Endothelial cell of umbilical vein (primary cell): ENCODE data around the gene NR4A1. TPM values are rescaled to one million over a fixed set of nuclear protein-coding genes. Genes with fewer than 3 reads are reported as not detected.

Source experiments
- BruUV-seq: library from RNA; stranded (reverse); fragments of 400-500 nt; replicated peaks from 2 replicates; lab custom pipeline; 2021; lab: Mats Ljungman, UMichigan
- CTCF ChIA-PET: fragments of 300-600, 350-600 bp; sonication (Branson Sonifier 250); formaldehyde crosslinking; loops from one replicate; lab custom pipeline; 2021; ENCODE audit warnings: antibody characterized with exemption, inconsistent platforms; lab: Charles Lee
- POLR2A ChIA-PET: fragments of 300-600, 350-600 bp; sonication (Branson Sonifier 250); formaldehyde crosslinking; loops from one replicate; lab custom pipeline; 2021; ENCODE audit warnings: antibody characterized with exemption, inconsistent platforms; lab: Charles Lee
- DNase-seq: peaks from one replicate; pipeline ENCODE4 v3.0.0-alpha.2; 2011; ENCODE audit warnings: low read depth, low spot score
- FAIRE-seq: peaks from 2 replicates; lab custom pipeline; 2011; peaks lifted over from hg19 to GRCh38; lab: Jason Lieb, UNC
- H2AFZ ChIP-seq: 2 replicates; pipeline ENCODE4 v1.6.0; 2012; ENCODE audit warnings: low read depth, low read length, control low read depth, inconsistent platforms
- H3K27ac ChIP-seq: 2 replicates; pipeline ENCODE4 v1.5.1; 2011; ENCODE audit warnings: low read depth, mild to moderate bottlenecking, control low read depth, low read length, moderate library complexity; ENCODE audit not compliant: insufficient read depth
- H3K27me3 ChIP-seq, 2 experiments: 2 replicates each; pipeline versions ENCODE4 v1.6.0 to v1.6.1; 2011; ENCODE audit warnings: low read length in 2 of 2, mixed read lengths in 1 of 2; ENCODE audit not compliant: control insufficient read depth in 2 of 2, insufficient read depth in 2 of 2
- H3K36me3 ChIP-seq, 2 experiments: 2 replicates in 1 of 2; 3 replicates in 1 of 2; pipeline ENCODE4 v1.5.1; 2011; ENCODE audit warnings: low read length in 2 of 2, mild to moderate bottlenecking in 1 of 2, moderate library complexity in 1 of 2; ENCODE audit not compliant: control insufficient read depth in 2 of 2, insufficient read depth in 2 of 2; ENCODE audit errors: extremely low read depth in 1 of 2
- H3K4me1 ChIP-seq: 3 replicates; pipeline ENCODE4 v1.5.1; 2011; ENCODE audit warnings: mild to moderate bottlenecking, low read length; ENCODE audit not compliant: control insufficient read depth, insufficient read depth; ENCODE audit errors: extremely low read depth
- H3K4me2 ChIP-seq: 2 replicates; pipeline ENCODE4 v1.6.1; 2011; ENCODE audit warnings: low read length, control low read depth, mixed read lengths; ENCODE audit not compliant: insufficient read depth
- H3K4me3 ChIP-seq, 3 experiments: fragments of 200-600 bp in 1 of 3; sonication (generic), shearing (Covaris generic) in 1 of 3; replicated peaks in 1 of 3; 2 replicates each; pipeline ENCODE4 v1.5.1; 2011 to 2016; ENCODE audit warnings: control low read depth in 3 of 3, low read length in 3 of 3, mild to moderate bottlenecking in 2 of 3, inconsistent platforms in 1 of 3, low read depth in 1 of 3, moderate library complexity in 1 of 3; ENCODE audit not compliant: insufficient read depth in 1 of 3
- H3K79me2 ChIP-seq: 2 replicates; pipeline ENCODE4 v1.6.0; 2012; ENCODE audit warnings: low read length, inconsistent platforms; ENCODE audit not compliant: control insufficient read depth, insufficient read depth
- H3K9ac ChIP-seq: replicated peaks from 2 replicates; pipeline ENCODE3; 2011; ENCODE audit warnings: low read length, control low read depth; ENCODE audit not compliant: insufficient read depth; ENCODE audit errors: extremely low read depth
- H3K9me1 ChIP-seq: replicated peaks from 3 replicates; pipeline ENCODE4 v1.6.0; 2011; ENCODE audit warnings: mild to moderate bottlenecking, low read length; ENCODE audit not compliant: control insufficient read depth, insufficient read depth; ENCODE audit errors: extremely low read depth
- H3K9me3 ChIP-seq: replicated peaks from 2 replicates; pipeline ENCODE4 v1.5.1; 2012; ENCODE audit warnings: low read length, inconsistent platforms; ENCODE audit not compliant: control insufficient read depth, insufficient read depth
- H4K20me1 ChIP-seq: replicated peaks from 2 replicates; pipeline ENCODE3; 2011; ENCODE audit warnings: mild to moderate bottlenecking, low read length; ENCODE audit not compliant: control insufficient read depth, insufficient read depth; ENCODE audit errors: extremely low read depth
- CTCF ChIP-seq, 2 donors: IDR thresholded peaks; 1 replicate in 1 of 2; 2 replicates in 1 of 2; pipeline ENCODE4 v1.5.1; 2011; ENCODE audit warnings: low read length in 2 of 2, mild to moderate bottlenecking in 2 of 2, moderate library complexity in 2 of 2, control low read depth in 1 of 2, inconsistent platforms in 1 of 2, low read depth in 1 of 2; ENCODE audit not compliant: insufficient read depth in 1 of 2; ENCODE audit errors: extremely low read depth in 1 of 2
- EZH2 ChIP-seq: IDR thresholded peaks from 2 replicates; pipeline ENCODE4 v1.6.1; 2012; ENCODE audit warnings: borderline replicate concordance, low read depth, mild to moderate bottlenecking, moderate library complexity, low read length, inconsistent platforms; ENCODE audit not compliant: severe bottlenecking
- FOS ChIP-seq: IDR thresholded peaks from 2 replicates; pipeline ENCODE4 v1.6.1; 2011; ENCODE audit warnings: mild to moderate bottlenecking, low read length, moderate library complexity, borderline replicate concordance; ENCODE audit not compliant: insufficient read depth
- GATA2 ChIP-seq: IDR thresholded peaks from 2 replicates; pipeline ENCODE4 v1.7.0; 2011; ENCODE audit warnings: low read depth, mild to moderate bottlenecking, moderate library complexity, mixed read lengths, low read length; ENCODE audit not compliant: insufficient read length, insufficient read depth
- JUN ChIP-seq: IDR thresholded peaks from 2 replicates; pipeline ENCODE4 v1.6.1; 2011; ENCODE audit warnings: borderline replicate concordance, low read depth; ENCODE audit not compliant: insufficient read length, insufficient read depth
- MAX ChIP-seq: IDR thresholded peaks from 2 replicates; pipeline ENCODE4 v1.6.1; 2011; ENCODE audit not compliant: insufficient read depth, insufficient read length
- MYC ChIP-seq: IDR thresholded peaks from one replicate; pipeline ENCODE4 v1.6.1; 2011; ENCODE audit warnings: mild to moderate bottlenecking, low read depth, low read length
- POLR2A ChIP-seq: IDR thresholded peaks from 2 replicates; pipeline ENCODE4 v1.6.1; 2012; ENCODE audit warnings: low read depth, mild to moderate bottlenecking, control low read depth, low read length
- POLR2AphosphoS5 ChIP-seq: IDR thresholded peaks from 2 replicates; pipeline ENCODE4 v1.6.1; 2012; ENCODE audit warnings: low read depth, mild to moderate bottlenecking, control low read depth, low read length, moderate library complexity; ENCODE audit not compliant: insufficient read depth
- dilution Hi-C: fragments of 300-500 bp; cut with MboI; formaldehyde crosslinking; loops from one replicate; pipeline ENCODE4 v1.15.0; 2019; ENCODE audit warnings: low sequenced_read_pairs; ENCODE audit not compliant: extremely low pct_ligation_motif_present
- intact Hi-C: fragments of 100-400 bp; cut with micrococcal nuclease; formaldehyde crosslinking; loops from one replicate; pipeline ENCODE4 v1.10.0; 2022
- polyA plus RNA-seq, 4 experiments: library from polyadenylated mRNA; depleted of rRNA in 3 of 4; stranded (reverse) in 3 of 4; unstranded in 1 of 4; fragments of >200 nt; gene quantifications; 2 replicates each; pipeline versions ENCODE4 v1.2.1 to v1.2.3, GENCODE V29; 2011 to 2012; ENCODE audit warnings: missing spikeins in 1 of 4
- total RNA-seq: library from RNA; stranded (reverse); gene quantifications from 2 replicates; pipeline ENCODE4 v1.2.3, GENCODE V29; 2021

Gene NR4A1
- total and polyA plus RNA-seq, 2 donors (not counting 3 experiments of a cell fraction or from before 2014, with no cell fraction given), result 6.8 to 18.2 TPM

- no peak for TF ChIP-seq FOS
- TF ChIP-seq POLR2A, result no peak
- H2AFZ ChIP-seq, result no peak overlapping the region
- H3K9me1 ChIP-seq, result no peaks in the 10 kb centered on the region
- peaks cover 14% of the 10 kb centered on the region for H3K4me1 ChIP-seq
- H3K4me3 ChIP-seq, result no peak overlapping the region
- POLR2A ChIA-PET, result interaction anchor here (0.7 to 12.4 kb wide), 3 partner anchors 9 to 14 kb away, joined by 3 to 221 read pairs (median 30); partner anchors contain the start of gene TAMALIN
- no peak overlapping the region for H3K9ac ChIP-seq
- no peak for FAIRE-seq
- intact Hi-C loops, result no loop called here
- no peaks in the 10 kb centered on the region for H3K9me3 ChIP-seq
- no peaks in the 10 kb centered on the region for H3K27me3 ChIP-seq
- dilution Hi-C loops, result no loop called here
- no TSS peak for BruUV-seq
- DNase-seq, result no peak
- H3K36me3 ChIP-seq, result peaks cover 16 to 22% of the 10 kb centered on the region in 2 experiments
- H3K4me2 ChIP-seq, result no peak overlapping the region
- no peaks in the 10 kb centered on the region for H4K20me1 ChIP-seq
- CTCF ChIA-PET, result interaction anchor here (2.2 to 13.1 kb wide), 2 partner anchors 13 to 25 kb away, joined by 9 to 946 read pairs; partner anchors contain the start of gene TAMALIN
- no peak overlapping the region for H3K27ac ChIP-seq
- H3K79me2 ChIP-seq, result no peaks in the 10 kb centered on the region
These were observed 32.7 kb upstream of the NR4A1 start for GRCh38 chr12:52018433-52019112.

GRCh38 chr12:52019113-52019770, 32.0 kb upstream of the NR4A1 start:
- no peak for FAIRE-seq
- Histone ChIP-seq H3K9ac (no peak overlapping the region), H4K20me1 (no peaks in the 10 kb centered on the region), H3K36me3 (peaks cover 9 to 15% of the 10 kb centered on the region in 2 experiments), H3K27me3 (no peaks in the 10 kb centered on the region), H3K9me3 (no peaks in the 10 kb centered on the region), H3K4me2 (no peak overlapping the region), H3K4me3 (no peak overlapping the region), H3K79me2 (no peaks in the 10 kb centered on the region), H2AFZ (no peak overlapping the region), H3K4me1 (peaks cover 19% of the 10 kb centered on the region), H3K9me1 (no peaks in the 10 kb centered on the region), H3K27ac (no peak overlapping the region)
- dilution Hi-C loops, result no loop called here
- no peak for TF ChIP-seq POLR2A
- no peak for TF ChIP-seq EZH2
- TF ChIP-seq POLR2AphosphoS5, result no peak
- TF ChIP-seq MYC, result no peak
- no peak for TF ChIP-seq CTCF (IDR thresholded peaks at IDR 0.05; ENCODE audit: extremely low read depth in 1 of 2, insufficient read depth in 1 of 2, low read depth in 1 of 2, low read length in 2 of 2)
- TF ChIP-seq JUN, result no peak
- TF ChIP-seq MAX, result no peak
- no peak for TF ChIP-seq GATA2
- TF ChIP-seq FOS, result no peak
- CTCF ChIA-PET, result interaction anchor here (1.0 to 13.1 kb wide), 5 partner anchors 14 to 97 kb away, joined by 4 to 946 read pairs (median 9); partner anchors contain the start of gene TAMALIN
- no peak for DNase-seq
- no TSS peak for BruUV-seq
- intact Hi-C loops, result no loop called here
- POLR2A ChIA-PET, result interaction anchor here (0.7 to 12.4 kb wide), 3 partner anchors 9 to 14 kb away, joined by 3 to 221 read pairs (median 30); partner anchors contain the start of gene TAMALIN
